Measurements from ENCODE around the gene HMX1. TPM values are rescaled to one million over a fixed set of nuclear protein-coding genes. Genes with fewer than 3 reads are reported as not detected.

The HMX1 gene
- total RNA-seq, 6 experiments from 2014 or later, result not detected

GRCh38 chr4:8853249-8853648, 18.4 kb downstream of the HMX1 start:
- 73% methylated on average over 5 of the region's 6 CpGs for WGBS (ENCODE audit: insufficient coverage, low coverage, low lambda C conversion rate, missing lambda C conversion rate)
- Histone ChIP-seq H3K4me3 (no peak overlapping the region), H3K27me3 (peaks cover 7 to 13% of the 10 kb centered on the region in 2 donors), H3K4me1 (no peaks in the 10 kb centered on the region), H3K9me3 (no peaks in the 10 kb centered on the region), H3K27ac (no peak overlapping the region), H3K36me3 (no peaks in the 10 kb centered on the region)
- DNase-seq (no peak), ATAC-seq (no peak)
- TF ChIP-seq CTCF (IDR thresholded peaks at IDR 0.05), result no peak
- TF ChIP-seq POLR2A (IDR thresholded peaks at IDR 0.05), result no peak
- intact Hi-C loops (cut with DNase I), result no loop called here

- peak in 2 of 3 donors; percentile 5 to 27 for DNase-seq
These were observed 19.4 kb downstream of the HMX1 start for GRCh38 chr4:8852118-8852704.

GRCh38 chr4:8851321-8852117, 20.1 kb downstream of the HMX1 start:
- peaks cover 0 to 10% of the 10 kb centered on the region in 2 donors for H3K27me3 ChIP-seq

More at GRCh38 chr4:8852118-8852704, 19.4 kb downstream of the HMX1 start:
- no peak for TF ChIP-seq POLR2A (IDR thresholded peaks at IDR 0.05)
- no peak for TF ChIP-seq CTCF (IDR thresholded peaks at IDR 0.05)
- peaks cover 0 to 12% of the 10 kb centered on the region in 2 donors for H3K27me3 ChIP-seq
- no peak overlapping the region for H3K27ac ChIP-seq
- H3K4me3 ChIP-seq, result no peak overlapping the region
- no peaks in the 10 kb centered on the region for H3K9me3 ChIP-seq
- H3K4me1 ChIP-seq, result no peaks in the 10 kb centered on the region
- 63% methylated on average over 9 of the region's 17 CpGs for WGBS (ENCODE audit: insufficient coverage, low coverage, low lambda C conversion rate, missing lambda C conversion rate)
- no peak for ATAC-seq
- no peaks in the 10 kb centered on the region for H3K36me3 ChIP-seq
- intact Hi-C loops (cut with DNase I), result no loop called here

GRCh38 chr4:8850830-8851188, 20.8 kb downstream of the HMX1 start:
- Histone ChIP-seq H3K27ac (no peak overlapping the region), H3K27me3 (peaks cover 0 to 10% of the 10 kb centered on the region in 2 donors)

More at GRCh38 chr4:8851321-8852117, 20.1 kb downstream of the HMX1 start:
- 30% methylated on average over 2 of the region's 20 CpGs for WGBS (ENCODE audit: insufficient coverage, low coverage, low lambda C conversion rate, missing lambda C conversion rate)
- H3K4me3 ChIP-seq, result no peak overlapping the region
- no peak overlapping the region for H3K27ac ChIP-seq
- intact Hi-C loops (cut with DNase I), result no loop called here
- ATAC-seq (no peak), DNase-seq (peak in 2 of 3 donors; percentile 8 to 37)
- no peaks in the 10 kb centered on the region for H3K9me3 ChIP-seq
- TF ChIP-seq CTCF (IDR thresholded peaks at IDR 0.05) (no peak), POLR2A (IDR thresholded peaks at IDR 0.05) (no peak)
- H3K4me1 ChIP-seq, result no peaks in the 10 kb centered on the region
- no peaks in the 10 kb centered on the region for H3K36me3 ChIP-seq

More at GRCh38 chr4:8850830-8851188, 20.8 kb downstream of the HMX1 start:
- intact Hi-C loops (cut with DNase I), result no loop called here
- no peaks in the 10 kb centered on the region for H3K4me1 ChIP-seq
- H3K9me3 ChIP-seq, result no peaks in the 10 kb centered on the region
- WGBS (ENCODE audit: insufficient coverage, low coverage, low lambda C conversion rate, missing lambda C conversion rate), result 58% methylated on average over 2 of the region's 8 CpGs
- DNase-seq (peak in 1 of 3 donors; percentile 4), ATAC-seq (no peak)
- no peak for TF ChIP-seq CTCF (IDR thresholded peaks at IDR 0.05)
- TF ChIP-seq POLR2A (IDR thresholded peaks at IDR 0.05), result no peak
- no peaks in the 10 kb centered on the region for H3K36me3 ChIP-seq
- H3K4me3 ChIP-seq, result no peak overlapping the region
